Activated naive CD8-positive, alpha-beta T cell treated with anti-CD3 and anti-CD28 coated beads, Interleukin-2, amount 10 ng/mL, durations not matched to agents 7 days and 5 days (primary cell): ENCODE results near the gene MYL10. TPM values are rescaled to one million over a fixed set of nuclear protein-coding genes. Genes with fewer than 3 reads are reported as not detected.

Experiments
- ATAC-seq: fragments of 150-1000 bp; cut with Tn5 transposase; one replicate; pipeline ENCODE4 v1.10.0; 2021; ENCODE audit warnings: low read depth, moderate library complexity
- POLR2A ChIA-PET: fragments of 350-600 bp; sonication (Branson Sonifier 250); formaldehyde crosslinking; loops from one replicate; lab custom pipeline; 2021; ENCODE audit warnings: antibody characterized with exemption; lab: Charles Lee
- DNase-seq: peaks from one replicate; pipeline ENCODE4 v3.0.0; 2021
- H3K27ac Mint-ChIP-seq: one replicate; pipeline ENCODE4 v1.8.0; 2022; ENCODE audit warnings: mild to moderate bottlenecking, mixed read lengths
- H3K27me3 Mint-ChIP-seq: one replicate; pipeline ENCODE4 v1.8.0; 2022; ENCODE audit warnings: mild to moderate bottlenecking, moderate library complexity, mixed read lengths
- H3K36me3 Mint-ChIP-seq: one replicate; pipeline ENCODE4 v1.8.0; 2021; ENCODE audit warnings: mild to moderate bottlenecking, mixed read lengths
- H3K4me1 Mint-ChIP-seq: one replicate; pipeline ENCODE4 v1.8.0; 2021; ENCODE audit warnings: mixed read lengths
- H3K4me3 Mint-ChIP-seq: one replicate; pipeline ENCODE4 v1.8.0; 2022; ENCODE audit warnings: mild to moderate bottlenecking, moderate library complexity, mixed read lengths
- H3K9me3 Mint-ChIP-seq: one replicate; pipeline ENCODE4 v1.8.0; 2021; ENCODE audit warnings: mixed read lengths
- total RNA-seq, 2 experiments: library from RNA; stranded (reverse); gene quantifications; one replicate each; pipeline ENCODE4 v1.2.3, GENCODE V29; 2021

Gene MYL10
- not detected for total RNA-seq

- Mint-ChIP-seq H3K27me3 (peaks cover 18% of the 10 kb centered on the region), H3K9me3 (no peaks in the 10 kb centered on the region), H3K36me3 (no peaks in the 10 kb centered on the region), H3K4me1 (no peaks in the 10 kb centered on the region), H3K27ac (no peak within 1 kb of the TSS), H3K4me3 (no peak within 1 kb of the TSS)
- DNase-seq (no peak), ATAC-seq (no peak)
- POLR2A ChIA-PET: no interaction called here
These were observed at the start of gene MYL10 for GRCh38 chr7:101629171-101629570. MYL10 (minus strand) TSS chr7:101629296; CDS start chr7:101629118, 178 bp downstream.

DNA sequence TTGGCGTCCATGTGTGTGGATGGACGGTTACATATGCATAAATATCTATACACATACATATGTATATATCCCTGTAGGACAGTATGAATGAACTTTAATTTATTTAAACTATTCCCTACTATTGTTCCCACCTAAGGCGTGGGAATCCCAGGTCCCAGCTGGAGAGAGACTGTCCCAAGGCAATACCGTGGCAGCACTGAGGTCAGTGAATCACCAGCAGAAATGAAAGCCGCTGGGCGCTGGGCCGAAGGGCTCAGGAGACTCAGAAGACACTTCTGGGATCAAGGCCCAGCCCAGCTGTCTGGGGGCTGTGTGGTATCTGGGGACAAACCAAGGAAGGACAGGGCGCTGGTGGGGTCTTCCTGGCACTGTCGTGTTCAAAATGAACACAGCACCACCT lies 49.6 kb upstream of the MYL10 start:
- no peak overlapping the region for H3K27ac Mint-ChIP-seq
- H3K4me3 Mint-ChIP-seq: no peak overlapping the region
- DNase-seq: no peak
- H3K36me3 Mint-ChIP-seq: no peaks in the 10 kb centered on the region
- H3K4me1 Mint-ChIP-seq: no peaks in the 10 kb centered on the region
- no peaks in the 10 kb centered on the region for H3K9me3 Mint-ChIP-seq
- H3K27me3 Mint-ChIP-seq: no peaks in the 10 kb centered on the region
- ATAC-seq: no peak
- POLR2A ChIA-PET: no interaction called here

GRCh38 chr7:101677797-101678479 lies 48.8 kb upstream of the MYL10 start:
- no peaks in the 10 kb centered on the region for H3K27me3 Mint-ChIP-seq
- H3K27ac Mint-ChIP-seq: no peak overlapping the region
- no peaks in the 10 kb centered on the region for H3K4me1 Mint-ChIP-seq
- no peak overlapping the region for H3K4me3 Mint-ChIP-seq
- ATAC-seq: no peak
- DNase-seq: no peak
- H3K36me3 Mint-ChIP-seq: no peaks in the 10 kb centered on the region
- H3K9me3 Mint-ChIP-seq: no peaks in the 10 kb centered on the region
- POLR2A ChIA-PET: no interaction called here

GRCh38 chr7:101677391-101677790 lies 48.3 kb upstream of the MYL10 start:
- Mint-ChIP-seq H3K27me3 (no peaks in the 10 kb centered on the region), H3K4me1 (no peaks in the 10 kb centered on the region), H3K4me3 (no peak overlapping the region), H3K27ac (no peak overlapping the region), H3K9me3 (no peaks in the 10 kb centered on the region), H3K36me3 (no peaks in the 10 kb centered on the region)
- DNase-seq (no peak), ATAC-seq (no peak)
- POLR2A ChIA-PET: no interaction called here

- ATAC-seq: no peak
- Mint-ChIP-seq H3K27me3 (no peaks in the 10 kb centered on the region), H3K27ac (no peak overlapping the region), H3K4me3 (no peak overlapping the region), H3K36me3 (no peaks in the 10 kb centered on the region), H3K4me1 (no peaks in the 10 kb centered on the region), H3K9me3 (no peaks in the 10 kb centered on the region)
- no peak for DNase-seq
- POLR2A ChIA-PET: no interaction called here
These were observed 47.9 kb upstream of the MYL10 start for GRCh38 chr7:101676956-101677355.

DNA sequence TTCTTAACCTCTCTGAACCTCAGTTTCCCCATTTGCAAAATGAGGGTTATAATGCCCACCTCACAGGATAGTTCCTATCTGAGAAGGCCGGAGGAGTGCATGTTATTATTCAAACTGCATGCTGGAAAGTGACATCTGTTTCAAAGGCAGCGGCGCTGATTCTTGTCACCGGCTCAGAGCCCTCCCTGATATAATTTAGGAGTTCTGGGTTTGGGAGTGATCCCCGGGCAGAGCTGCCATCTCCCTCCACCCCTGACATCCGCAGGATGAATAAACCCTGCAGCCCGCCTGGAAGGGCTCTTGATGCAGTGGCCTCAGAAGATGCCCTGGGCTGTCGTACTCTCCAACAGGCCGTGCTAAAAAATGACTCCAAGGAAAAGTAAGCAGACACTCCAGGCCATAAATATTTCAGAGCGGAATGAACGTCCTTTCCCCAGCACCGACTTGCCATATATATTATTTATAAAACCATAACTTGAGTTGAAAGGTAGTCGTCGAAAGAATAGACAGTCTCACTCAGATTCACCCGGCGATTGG lies 47.0 kb upstream of the MYL10 start:
- POLR2A ChIA-PET: no interaction called here
- Mint-ChIP-seq H3K9me3 (no peaks in the 10 kb centered on the region), H3K36me3 (no peaks in the 10 kb centered on the region), H3K4me3 (no peak overlapping the region), H3K27ac (no peak overlapping the region), H3K4me1 (no peaks in the 10 kb centered on the region), H3K27me3 (no peaks in the 10 kb centered on the region)
- DNase-seq (no peak), ATAC-seq (no peak)

- ATAC-seq (no peak), DNase-seq (no peak)
- H3K9me3 Mint-ChIP-seq: no peaks in the 10 kb centered on the region
- no peaks in the 10 kb centered on the region for H3K4me1 Mint-ChIP-seq
- H3K36me3 Mint-ChIP-seq: no peaks in the 10 kb centered on the region
- no peak overlapping the region for H3K4me3 Mint-ChIP-seq
- POLR2A ChIA-PET: no interaction called here
- H3K27me3 Mint-ChIP-seq: no peaks in the 10 kb centered on the region
- H3K27ac Mint-ChIP-seq: no peak overlapping the region
These were observed 45.3 kb upstream of the MYL10 start for GRCh38 chr7:101674439-101674838.

GRCh38 chr7:101673951-101674350 lies 44.9 kb upstream of the MYL10 start:
- DNase-seq (no peak), ATAC-seq (no peak)
- H3K9me3 Mint-ChIP-seq: no peaks in the 10 kb centered on the region
- POLR2A ChIA-PET: no interaction called here
- no peak overlapping the region for H3K4me3 Mint-ChIP-seq
- no peaks in the 10 kb centered on the region for H3K27me3 Mint-ChIP-seq
- no peaks in the 10 kb centered on the region for H3K36me3 Mint-ChIP-seq
- H3K27ac Mint-ChIP-seq: no peak overlapping the region
- H3K4me1 Mint-ChIP-seq: no peaks in the 10 kb centered on the region

- POLR2A ChIA-PET: no interaction called here
- Mint-ChIP-seq H3K27me3 (no peaks in the 10 kb centered on the region), H3K9me3 (peaks cover 4% of the 10 kb centered on the region), H3K4me1 (no peaks in the 10 kb centered on the region), H3K27ac (no peak overlapping the region), H3K4me3 (no peak overlapping the region), H3K36me3 (no peaks in the 10 kb centered on the region)
- no peak for DNase-seq
- ATAC-seq: no peak
These were observed 44.2 kb upstream of the MYL10 start for GRCh38 chr7:101673315-101673714.

- no peak for ATAC-seq
- DNase-seq: no peak
- H3K4me1 Mint-ChIP-seq: no peaks in the 10 kb centered on the region
- POLR2A ChIA-PET: no interaction called here
- H3K27me3 Mint-ChIP-seq: no peaks in the 10 kb centered on the region
- H3K9me3 Mint-ChIP-seq: peaks cover 4% of the 10 kb centered on the region
- no peak overlapping the region for H3K27ac Mint-ChIP-seq
- no peak overlapping the region for H3K4me3 Mint-ChIP-seq
- H3K36me3 Mint-ChIP-seq: no peaks in the 10 kb centered on the region
These were observed 42.6 kb upstream of the MYL10 start for GRCh38 chr7:101671371-101672356.

DNA sequence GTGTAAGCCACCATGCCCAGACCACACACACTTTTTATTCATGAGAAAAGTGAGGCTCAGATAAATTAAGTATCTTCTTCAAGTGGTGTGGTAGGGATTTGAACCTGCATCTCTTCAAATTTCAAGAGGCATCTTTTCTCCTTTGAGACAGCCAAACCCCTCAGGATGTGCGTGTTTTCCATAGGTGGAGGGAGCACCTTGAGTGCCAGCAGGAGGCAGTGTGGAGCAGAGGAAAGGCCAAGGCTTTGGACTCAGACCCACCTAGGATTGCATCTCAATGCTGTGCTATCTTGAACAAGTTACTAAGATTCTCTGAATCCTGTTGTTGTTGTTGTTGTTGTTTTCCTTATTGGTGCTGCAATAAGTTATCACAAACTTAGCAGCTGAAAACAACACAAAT lies 40.2 kb upstream of the MYL10 start:
- no peak for ATAC-seq
- Mint-ChIP-seq H3K27ac (no peak overlapping the region), H3K27me3 (no peaks in the 10 kb centered on the region), H3K4me1 (no peaks in the 10 kb centered on the region), H3K4me3 (no peak overlapping the region), H3K36me3 (no peaks in the 10 kb centered on the region), H3K9me3 (peaks cover 4% of the 10 kb centered on the region)
- POLR2A ChIA-PET: no interaction called here
- no peak for DNase-seq

DNA sequence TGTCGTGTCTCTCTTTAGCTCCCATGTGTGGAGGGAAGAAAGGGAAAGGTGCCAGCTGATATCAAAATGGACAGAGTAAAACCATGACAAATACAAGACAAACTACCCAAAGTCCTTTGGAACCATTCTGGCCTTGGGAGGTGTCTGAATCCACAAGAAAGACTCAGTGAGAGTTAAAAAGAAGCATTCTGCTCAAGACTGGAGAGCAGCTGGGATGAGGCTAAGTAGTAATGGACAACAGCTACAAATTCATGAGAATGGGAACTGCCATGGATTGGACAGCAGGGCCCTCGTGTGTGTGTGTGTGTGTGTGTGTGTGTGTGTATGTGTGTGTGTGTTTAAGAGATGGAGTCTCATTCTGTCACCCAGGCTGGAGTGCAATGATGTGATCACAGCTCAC lies 39.6 kb upstream of the MYL10 start:
- Mint-ChIP-seq H3K36me3 (no peaks in the 10 kb centered on the region), H3K27me3 (no peaks in the 10 kb centered on the region)
- POLR2A ChIA-PET: no interaction called here

GRCh38 chr7:101667920-101668319 lies 38.8 kb upstream of the MYL10 start:
- no peak for ATAC-seq
- H3K36me3 Mint-ChIP-seq: no peaks in the 10 kb centered on the region
- no peaks in the 10 kb centered on the region for H3K27me3 Mint-ChIP-seq
- POLR2A ChIA-PET: no interaction called here
- peaks cover 6% of the 10 kb centered on the region for H3K9me3 Mint-ChIP-seq
- H3K27ac Mint-ChIP-seq: no peak overlapping the region
- no peak overlapping the region for H3K4me3 Mint-ChIP-seq
- H3K4me1 Mint-ChIP-seq: no peaks in the 10 kb centered on the region
- no peak for DNase-seq

More for the DNA sequence above, 39.6 kb upstream of the MYL10 start:
- Mint-ChIP-seq H3K4me1 (no peaks in the 10 kb centered on the region), H3K4me3 (no peak overlapping the region), H3K27ac (no peak overlapping the region), H3K9me3 (peaks cover 4% of the 10 kb centered on the region)
- no peak for ATAC-seq
- DNase-seq: no peak

GRCh38 chr7:101667399-101667798 lies 38.3 kb upstream of the MYL10 start:
- no peak for ATAC-seq
- no peak overlapping the region for H3K27ac Mint-ChIP-seq
- no peak overlapping the region for H3K4me3 Mint-ChIP-seq
- H3K9me3 Mint-ChIP-seq: peaks cover 7% of the 10 kb centered on the region
- H3K36me3 Mint-ChIP-seq: no peaks in the 10 kb centered on the region
- POLR2A ChIA-PET: no interaction called here
- no peak for DNase-seq
- H3K27me3 Mint-ChIP-seq: no peaks in the 10 kb centered on the region
- no peaks in the 10 kb centered on the region for H3K4me1 Mint-ChIP-seq
